Body of pancreas (tissue), 4 donors: ENCODE results near the gene CTSE.
"Not testable (repeated sequence)": the region's sequence is repeated elsewhere in the genome, so short reads cannot be mapped to it uniquely, and the experiment has no call there.

ENCODE experiments used
- POLR2A ChIP-seq, 3 donors: fragments of 450-650 bp; IDR thresholded peaks; one replicate each; pipeline ENCODE4 v1.6.1; 2016; ENCODE audit warnings: antibody characterized with exemption in 3 of 3, mild to moderate bottlenecking in 2 of 3
- TF ChIP-seq, protein P1 (sequence below), 7 experiments: fragments of 450-650 bp in 4 of 7; fragments of 200-600 bp in 3 of 7; sonication (generic) in 3 of 7; IDR thresholded peaks; one replicate each; pipeline ENCODE4 v1.5.1; 2016 to 2019; ENCODE audit warnings: antibody characterized with exemption in 7 of 7

DNA sequence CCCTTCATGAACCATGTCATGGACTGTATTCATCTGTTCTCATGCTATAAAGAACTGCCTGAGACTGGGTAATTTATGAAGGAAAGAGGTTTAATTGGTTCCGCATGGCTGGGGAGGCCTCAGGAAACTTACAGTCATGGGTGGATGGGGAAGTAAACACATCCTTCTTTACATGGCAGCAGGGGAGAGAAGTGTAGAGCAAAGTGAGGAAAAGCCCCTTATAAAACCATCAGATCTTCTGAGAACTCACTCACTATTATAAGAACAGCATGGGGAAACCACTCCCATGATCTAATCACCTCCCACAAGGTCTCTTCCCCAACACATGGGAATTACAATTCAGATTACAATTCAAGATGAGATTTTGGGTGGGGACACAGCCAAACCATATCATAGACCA, 27.1 kb downstream of the CTSE start:
- TF ChIP-seq, protein P1, sequence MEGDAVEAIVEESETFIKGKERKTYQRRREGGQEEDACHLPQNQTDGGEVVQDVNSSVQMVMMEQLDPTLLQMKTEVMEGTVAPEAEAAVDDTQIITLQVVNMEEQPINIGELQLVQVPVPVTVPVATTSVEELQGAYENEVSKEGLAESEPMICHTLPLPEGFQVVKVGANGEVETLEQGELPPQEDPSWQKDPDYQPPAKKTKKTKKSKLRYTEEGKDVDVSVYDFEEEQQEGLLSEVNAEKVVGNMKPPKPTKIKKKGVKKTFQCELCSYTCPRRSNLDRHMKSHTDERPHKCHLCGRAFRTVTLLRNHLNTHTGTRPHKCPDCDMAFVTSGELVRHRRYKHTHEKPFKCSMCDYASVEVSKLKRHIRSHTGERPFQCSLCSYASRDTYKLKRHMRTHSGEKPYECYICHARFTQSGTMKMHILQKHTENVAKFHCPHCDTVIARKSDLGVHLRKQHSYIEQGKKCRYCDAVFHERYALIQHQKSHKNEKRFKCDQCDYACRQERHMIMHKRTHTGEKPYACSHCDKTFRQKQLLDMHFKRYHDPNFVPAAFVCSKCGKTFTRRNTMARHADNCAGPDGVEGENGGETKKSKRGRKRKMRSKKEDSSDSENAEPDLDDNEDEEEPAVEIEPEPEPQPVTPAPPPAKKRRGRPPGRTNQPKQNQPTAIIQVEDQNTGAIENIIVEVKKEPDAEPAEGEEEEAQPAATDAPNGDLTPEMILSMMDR (IDR thresholded peaks at IDR 0.05) = not testable (repeated sequence)
- not testable (repeated sequence) for TF ChIP-seq POLR2A (IDR thresholded peaks at IDR 0.05)
